ENCODE measurements around the gene KCNQ1.

Gene KCNQ1

GRCh38 chr11:2651054-2651617, 206.3 kb downstream of the KCNQ1 start:
- no peak for DNase-seq (ENCODE audit: low spot score)

DNA sequence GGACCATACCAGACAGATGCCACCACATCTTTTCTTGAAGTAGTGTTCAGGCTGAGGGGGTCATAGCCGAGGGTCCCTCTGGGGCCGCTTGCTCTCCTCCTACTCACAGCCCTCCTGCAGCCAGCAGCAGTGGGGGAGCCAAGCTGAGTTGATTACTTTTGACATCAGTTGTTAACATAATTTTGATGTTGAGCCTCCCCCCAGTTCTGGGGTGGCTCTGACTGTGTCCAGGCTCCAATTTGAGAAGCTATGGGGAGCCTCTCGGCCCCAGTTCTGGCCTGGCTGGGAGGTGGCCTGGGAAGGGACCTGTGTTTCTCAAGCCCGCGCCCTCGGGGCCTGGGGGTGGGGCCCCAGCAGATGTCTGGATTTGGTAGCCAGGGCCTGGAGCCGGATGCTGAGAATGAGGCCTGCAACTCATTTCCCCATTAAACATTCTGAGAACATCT, 207.0 kb downstream of the KCNQ1 start:
- no peak for DNase-seq (ENCODE audit: low spot score)

DNA sequence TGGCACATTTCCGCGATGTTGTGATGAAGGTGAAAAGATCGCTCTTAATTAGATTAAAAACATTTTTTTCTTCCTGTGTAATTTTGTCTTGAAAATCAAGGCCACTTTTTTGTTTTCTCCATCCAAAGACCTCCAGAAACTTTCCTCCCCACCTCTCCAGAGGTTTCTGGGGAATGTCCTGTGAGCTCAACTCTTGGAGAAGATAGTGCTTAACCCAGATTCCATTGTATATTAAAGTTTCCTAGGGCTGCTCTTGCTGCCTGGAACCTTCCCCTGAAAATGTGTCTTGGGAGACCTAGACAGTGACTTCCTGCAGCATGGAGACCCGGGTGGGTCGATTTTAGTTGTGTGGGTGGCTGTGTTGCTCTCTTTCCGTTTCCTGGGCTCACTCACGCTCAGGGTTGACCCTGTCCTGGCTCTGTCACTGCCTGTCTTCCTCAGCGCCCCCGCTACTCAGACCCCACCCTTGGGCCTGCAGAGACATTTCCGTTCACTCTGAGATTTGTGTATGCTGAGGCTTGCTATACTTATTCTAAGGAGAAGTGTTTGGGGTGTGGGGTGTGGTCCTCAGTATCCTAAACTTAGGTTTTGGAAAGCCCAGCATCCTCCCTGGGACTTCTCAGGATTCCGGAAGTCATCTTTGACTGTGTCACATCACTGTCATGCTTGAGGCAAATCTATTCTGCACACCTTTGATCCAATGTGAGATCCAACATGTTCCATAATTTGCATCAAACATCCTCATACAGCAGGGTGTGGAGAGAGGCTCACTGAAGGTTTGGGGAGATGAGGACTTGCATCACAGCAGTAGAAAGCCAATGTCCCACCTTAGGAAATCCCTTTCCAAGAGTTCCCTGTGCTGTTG, 207.8 kb downstream of the KCNQ1 start:
- no peak for DNase-seq (ENCODE audit: low spot score)

DNA sequence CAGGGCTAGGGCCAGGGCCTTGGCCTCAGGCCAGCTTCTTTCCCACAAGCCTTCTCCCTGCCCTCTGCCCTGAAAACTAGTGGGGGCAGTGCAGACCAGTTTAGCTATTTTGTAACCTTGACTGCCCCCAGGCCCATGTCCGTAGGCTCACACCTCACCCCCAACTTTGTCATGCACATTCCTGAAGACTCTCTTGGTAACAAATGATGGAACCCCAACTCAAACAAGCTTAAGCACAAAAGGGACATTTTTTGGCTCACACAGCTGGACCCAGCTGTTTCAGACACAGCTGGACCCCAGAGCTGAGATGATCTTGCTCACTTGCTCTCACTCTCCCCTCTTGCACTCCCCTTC, 208.4 kb downstream of the KCNQ1 start:
- no peak for DNase-seq (ENCODE audit: low spot score)

DNA sequence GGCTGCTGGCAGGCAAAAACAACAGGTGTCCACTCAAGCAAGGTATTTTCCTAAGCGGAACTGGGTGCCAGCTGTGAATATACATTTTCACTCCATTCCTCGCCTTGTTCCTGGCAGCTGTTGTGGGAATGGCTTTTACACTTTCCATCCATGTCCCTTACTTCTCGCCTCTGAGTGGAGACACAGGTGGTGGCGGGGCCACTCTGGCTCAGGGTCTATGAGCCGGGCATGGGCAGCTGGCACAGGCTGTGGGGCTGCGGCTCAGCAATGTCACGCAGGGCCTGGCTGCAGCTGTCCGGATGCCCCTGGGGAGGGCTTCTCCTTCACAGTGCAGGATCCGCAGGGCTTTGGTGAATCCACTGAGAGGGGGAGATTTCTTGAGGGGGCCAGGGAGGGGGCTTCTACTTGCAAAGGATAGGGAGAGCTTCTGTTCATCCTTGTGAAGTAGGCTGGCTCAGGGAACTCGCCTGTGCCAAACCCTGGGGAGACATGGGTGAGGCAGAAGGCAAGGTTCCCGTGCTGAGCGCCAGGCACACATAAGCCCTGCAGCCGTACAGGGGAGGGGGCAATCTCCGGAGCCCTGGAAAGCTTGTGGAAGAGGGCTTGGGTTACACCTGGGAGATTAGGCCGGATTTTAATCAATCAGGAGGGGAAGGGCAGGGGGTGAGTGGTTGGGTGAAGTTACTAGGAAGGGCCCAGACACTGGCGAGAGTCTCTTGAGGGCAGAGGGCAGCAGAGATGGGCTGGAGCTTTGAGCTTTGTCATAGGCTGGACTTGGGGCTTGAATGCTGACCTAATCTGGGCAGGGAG, 209.3 kb downstream of the KCNQ1 start:
- no peak for DNase-seq (ENCODE audit: low spot score)

DNA sequence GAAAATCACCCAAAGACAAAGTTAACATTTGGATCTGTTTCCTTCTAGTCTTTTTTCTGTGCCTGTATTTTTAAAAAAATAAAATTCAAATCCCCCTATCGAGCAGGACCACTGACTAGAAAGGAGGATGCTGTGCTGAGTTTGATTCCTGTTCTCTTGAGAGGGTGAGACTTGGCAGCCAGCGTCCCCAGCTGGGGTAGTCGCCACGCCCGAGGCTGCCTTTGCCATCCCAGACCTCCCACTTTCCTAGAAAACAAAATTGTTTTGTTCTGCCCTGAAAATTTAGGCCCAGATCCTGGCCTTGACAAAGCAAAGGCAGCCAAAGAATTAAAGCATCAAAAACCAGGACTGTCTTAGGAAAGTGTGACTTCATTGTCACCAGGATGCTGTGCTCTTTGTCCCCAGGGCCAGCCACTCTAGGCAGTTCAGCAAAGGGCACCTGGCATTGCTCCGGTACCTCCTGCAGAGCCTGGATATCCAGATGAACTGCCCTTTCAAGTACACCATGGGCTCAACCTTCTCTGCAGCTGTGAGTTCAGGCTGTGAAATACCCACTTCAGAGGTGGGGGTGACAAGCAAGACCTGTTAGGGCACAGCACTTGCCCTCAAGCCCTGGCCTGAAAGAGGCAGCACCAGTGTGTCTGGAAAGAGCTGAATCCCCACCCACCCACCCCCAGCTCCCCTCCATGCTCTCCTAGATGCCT, 210.4 kb downstream of the KCNQ1 start:
- DNase-seq (ENCODE audit: low spot score) = no peak

DNA sequence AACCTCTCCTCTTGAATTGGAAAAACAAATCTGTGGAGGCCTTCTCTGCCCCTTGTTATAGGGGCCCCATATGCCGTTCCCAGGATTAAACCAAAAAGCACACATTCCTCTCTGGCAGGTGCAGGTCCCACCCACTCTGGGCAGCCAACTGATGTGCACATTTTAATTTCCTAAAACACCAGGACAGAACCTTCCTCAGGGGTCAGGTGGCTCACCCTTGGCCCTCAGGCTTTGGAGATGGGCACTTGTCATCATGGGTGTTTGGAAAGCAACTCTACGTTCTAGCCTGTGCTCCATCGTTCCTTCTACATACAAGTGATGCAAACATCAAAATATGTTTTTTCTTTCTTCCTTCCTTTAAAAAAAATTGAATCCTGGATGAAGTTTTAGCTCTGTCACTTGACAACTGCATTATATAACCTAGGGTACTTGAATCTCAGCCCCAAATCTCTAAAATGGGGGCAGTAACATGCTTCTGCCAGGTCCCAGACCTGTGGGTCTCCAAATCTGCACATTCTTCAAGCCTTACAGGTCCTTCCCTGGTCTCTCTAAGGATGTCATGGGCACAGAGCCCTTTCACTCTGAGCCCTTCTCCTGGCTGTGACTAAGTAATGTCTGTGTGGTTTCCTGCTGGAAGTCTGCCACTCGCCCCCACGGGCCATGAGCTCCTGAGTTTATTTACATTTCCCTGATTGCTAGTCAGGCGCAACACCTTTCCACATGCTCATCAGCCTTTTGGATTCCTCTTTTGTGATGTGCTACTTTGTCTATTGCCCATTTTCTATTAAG, 211.2 kb downstream of the KCNQ1 start:
- no peak for DNase-seq (ENCODE audit: low spot score)

GRCh38 chr11:2656859-2657258, 212.1 kb downstream of the KCNQ1 start:
- DNase-seq (ENCODE audit: low spot score) = no peak

DNA sequence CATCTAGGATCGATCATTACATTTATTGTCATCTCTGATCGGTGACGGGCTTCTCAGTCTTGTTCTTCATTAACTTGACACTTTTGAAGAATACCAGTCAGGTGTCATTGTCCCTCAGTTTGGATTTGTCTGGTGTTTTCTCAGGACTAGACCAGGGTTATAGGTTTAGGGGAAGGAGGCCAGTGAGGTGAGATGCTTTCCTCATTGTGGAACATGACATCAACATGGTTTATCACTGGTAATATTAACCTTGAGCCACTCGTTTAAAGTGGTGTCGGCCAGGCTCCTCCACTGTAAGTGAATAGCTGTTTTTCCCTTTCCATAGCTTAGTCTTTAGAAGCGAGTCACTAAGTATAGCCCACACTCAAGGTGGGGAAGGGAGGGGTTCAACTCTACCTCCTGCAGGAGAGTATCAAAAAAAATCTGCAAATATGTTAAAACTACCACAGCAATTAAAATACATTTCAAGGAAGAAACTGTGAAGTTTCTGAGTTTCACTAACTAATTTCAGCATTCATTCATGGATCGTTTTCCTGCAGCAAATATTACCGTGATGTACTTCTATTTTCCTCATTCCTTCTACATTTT, 213.0 kb downstream of the KCNQ1 start:
- no peak for DNase-seq (ENCODE audit: low spot score)

DNA sequence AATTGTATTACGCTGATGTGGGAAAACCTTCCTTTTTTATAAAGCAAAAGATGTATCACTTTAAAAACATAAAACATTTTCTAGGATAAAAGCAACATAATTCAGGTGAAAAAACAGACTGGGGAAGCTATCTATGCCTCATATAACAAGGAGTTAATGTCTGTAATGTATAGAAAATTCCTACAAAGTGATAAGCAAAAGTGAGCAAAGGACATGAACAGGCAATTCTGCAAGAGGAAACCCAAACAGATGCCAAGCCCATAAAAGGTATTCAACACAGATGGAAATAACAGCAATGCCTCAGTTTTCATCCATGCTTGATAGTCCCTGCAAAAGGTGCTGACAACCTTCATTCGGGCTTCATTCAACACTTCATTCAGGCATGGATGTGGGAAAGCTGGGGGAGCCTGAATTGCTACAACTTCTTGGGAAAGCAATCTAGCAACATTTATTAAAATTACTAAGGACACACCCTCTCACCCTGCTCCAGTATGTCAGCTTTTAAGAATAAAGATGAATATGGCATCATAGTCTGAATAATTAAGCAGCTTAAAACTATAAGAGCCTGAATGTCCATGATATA, 215.6 kb downstream of the KCNQ1 start:
- no peak for DNase-seq (ENCODE audit: low spot score)

GRCh38 chr11:2661173-2662023, 216.6 kb downstream of the KCNQ1 start:
- no peak for DNase-seq (ENCODE audit: low spot score)

DNA sequence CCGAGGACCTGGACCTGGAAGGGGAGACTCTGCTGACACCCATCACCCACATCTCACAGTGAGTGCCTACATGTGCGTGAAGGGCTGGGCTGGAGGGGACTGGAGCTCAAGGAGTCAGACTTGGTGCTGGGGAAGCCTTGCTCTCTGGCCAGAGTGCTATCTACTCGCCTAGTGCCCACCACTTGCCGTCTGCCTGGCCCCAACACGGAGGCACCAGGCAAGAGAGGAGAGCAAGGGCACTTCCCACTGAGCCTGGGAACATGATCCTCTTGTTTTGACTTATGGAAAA, 217.2 kb downstream of the KCNQ1 start:
- DNase-seq (ENCODE audit: low spot score) = no peak

- DNase-seq (ENCODE audit: low spot score) = no peak
These were observed 217.9 kb downstream of the KCNQ1 start for GRCh38 chr11:2662430-2663299.

DNA sequence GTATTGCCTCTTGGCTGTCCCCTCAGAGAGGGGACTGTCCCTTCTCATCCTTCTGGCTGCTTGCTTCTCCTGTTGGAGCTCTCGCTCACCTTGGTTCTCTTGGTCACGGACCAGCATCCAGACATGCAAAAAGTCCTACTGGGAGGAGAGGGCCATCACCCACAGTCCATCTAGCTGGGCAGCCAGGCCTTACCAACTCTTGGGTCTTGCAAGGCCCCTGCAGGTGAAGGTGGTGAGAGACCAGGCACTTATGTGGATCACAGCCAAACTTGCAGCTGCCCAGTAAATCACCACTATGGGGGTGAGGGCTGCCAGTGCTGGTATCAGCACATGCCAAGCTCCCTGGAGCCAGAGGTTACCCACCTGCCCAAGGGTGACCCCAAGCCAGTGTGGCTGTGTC, 218.7 kb downstream of the KCNQ1 start:
- no peak for DNase-seq (ENCODE audit: low spot score)

DNA sequence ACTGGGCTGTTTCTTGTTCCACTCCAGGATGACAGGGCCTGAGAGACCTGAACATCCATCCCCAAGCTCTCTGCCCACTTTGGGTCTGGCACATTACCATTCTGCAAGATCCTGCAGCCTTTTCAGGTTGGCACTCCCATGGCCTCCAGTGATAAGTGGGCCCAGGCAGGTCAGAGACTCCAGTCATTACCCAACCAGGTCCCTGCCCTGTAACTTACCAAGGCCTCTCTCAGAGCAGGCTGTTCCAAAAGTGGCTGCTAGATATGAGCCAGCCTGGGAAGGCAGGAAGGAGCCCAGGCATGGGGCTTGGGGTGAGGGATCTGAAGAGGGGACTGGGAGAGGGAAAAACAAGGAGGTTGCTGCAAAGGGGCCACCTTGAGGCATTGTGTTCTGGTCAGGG, 219.1 kb downstream of the KCNQ1 start:
- DNase-seq (ENCODE audit: low spot score) = no peak

DNA sequence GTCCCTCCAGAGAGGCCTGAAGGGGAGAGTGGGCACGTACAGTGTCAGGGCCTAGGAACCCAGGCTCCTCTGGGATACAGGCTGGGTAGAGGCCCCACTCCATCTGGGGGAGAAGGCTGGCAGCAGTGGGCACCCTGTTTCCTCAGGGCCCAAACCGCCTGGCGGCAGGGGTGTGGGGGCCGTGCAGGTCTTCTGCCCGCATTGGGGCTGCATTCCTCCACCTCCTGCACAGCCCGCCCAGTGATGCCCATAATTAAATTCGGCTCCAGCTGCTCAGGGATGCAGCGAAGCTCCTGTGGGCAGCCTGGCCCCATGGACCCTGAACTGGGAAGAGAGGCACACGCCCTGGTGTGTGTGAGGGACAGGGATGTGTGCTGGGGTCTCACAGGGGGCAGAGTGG, 219.6 kb downstream of the KCNQ1 start:
- no peak for DNase-seq (ENCODE audit: low spot score)

GRCh38 chr11:2664791-2665525, 220.2 kb downstream of the KCNQ1 start:
- no peak for DNase-seq (ENCODE audit: low spot score)
